Epidermal melanocyte (primary cell): ENCODE measurements around the gene RASGRF1.
"Not testable (repeated sequence)": the region's sequence is repeated elsewhere in the genome, so short reads cannot be mapped to it uniquely, and the experiment has no call there.

ENCODE experiments used
- DNase-seq: peaks from one replicate; pipeline ENCODE4 v3.0.0; 2011; ENCODE audit warnings: low spot score; ENCODE audit not compliant: insufficient read length

The RASGRF1 gene

DNA sequence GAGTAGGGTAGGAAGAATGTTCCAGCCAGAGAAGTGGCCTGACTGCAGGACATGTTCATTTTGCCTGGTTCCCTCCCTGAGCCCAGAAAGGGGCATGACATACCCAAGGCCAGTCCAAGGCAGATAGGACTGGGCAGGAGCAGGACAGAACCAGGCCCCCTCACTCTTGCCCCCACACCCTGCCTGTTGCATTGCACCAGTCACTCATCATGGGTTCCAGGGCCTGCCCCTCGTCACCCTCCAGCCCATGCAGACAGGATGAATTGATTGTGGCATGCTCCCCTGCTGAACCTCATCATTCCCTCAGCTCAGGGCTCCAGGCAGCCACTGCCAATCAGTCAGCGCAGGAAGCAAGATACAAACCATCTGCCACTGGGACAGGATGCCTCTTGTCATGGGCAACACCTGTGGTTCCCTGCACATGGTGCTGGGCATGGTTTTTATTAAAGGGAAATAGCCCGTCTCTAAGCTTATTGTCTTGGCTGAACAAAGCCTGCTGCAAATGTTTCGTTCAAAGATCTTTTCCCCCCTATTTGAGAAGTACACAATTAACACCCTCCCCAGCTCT, 48.9 kb downstream of the RASGRF1 start:
- DNase-seq, result no peak

- DNase-seq, result no peak
These were observed 52.7 kb downstream of the RASGRF1 start for GRCh38 chr15:79037848-79038247.

DNA sequence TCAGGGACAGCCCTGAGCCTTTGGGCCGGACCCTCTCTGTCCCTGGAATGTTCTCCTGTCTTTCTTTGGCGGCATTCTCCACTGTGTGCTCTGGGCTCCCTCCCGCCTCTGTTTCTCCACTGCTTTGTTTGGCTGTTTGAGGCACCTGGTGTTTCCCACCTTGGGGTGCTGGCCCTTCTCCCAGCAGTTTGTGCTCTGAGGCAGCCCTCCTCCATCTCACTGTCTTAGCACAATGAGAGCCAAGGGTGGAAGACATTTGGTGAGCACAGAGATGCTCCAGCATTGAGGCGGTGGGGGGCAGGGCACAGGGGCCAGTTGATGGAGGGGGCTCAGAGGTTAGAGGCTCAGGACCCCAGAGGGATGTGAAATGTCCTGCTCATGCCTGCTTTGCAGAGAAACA, 54.3 kb downstream of the RASGRF1 start:
- no peak for DNase-seq

DNA sequence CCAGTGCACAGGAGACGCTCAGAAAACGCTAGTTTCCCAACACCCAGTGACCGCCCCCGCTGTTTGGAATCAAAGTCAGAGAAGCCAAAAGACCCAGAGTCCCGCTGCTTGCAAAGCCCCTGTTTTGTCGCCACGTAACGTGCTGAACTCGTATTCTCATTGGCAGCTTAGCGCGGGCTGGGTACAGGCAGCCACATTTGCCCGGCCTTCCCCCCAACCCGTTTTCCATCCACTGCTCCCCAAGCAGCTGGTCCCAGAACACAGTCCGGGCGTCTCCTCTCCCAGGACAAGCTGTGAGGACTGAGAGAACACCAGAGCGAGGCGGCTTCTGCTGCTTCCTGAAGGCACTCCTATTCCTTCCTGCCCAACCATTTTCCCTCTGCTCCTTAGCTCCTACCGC, 54.8 kb downstream of the RASGRF1 start:
- DNase-seq, result no peak

DNA sequence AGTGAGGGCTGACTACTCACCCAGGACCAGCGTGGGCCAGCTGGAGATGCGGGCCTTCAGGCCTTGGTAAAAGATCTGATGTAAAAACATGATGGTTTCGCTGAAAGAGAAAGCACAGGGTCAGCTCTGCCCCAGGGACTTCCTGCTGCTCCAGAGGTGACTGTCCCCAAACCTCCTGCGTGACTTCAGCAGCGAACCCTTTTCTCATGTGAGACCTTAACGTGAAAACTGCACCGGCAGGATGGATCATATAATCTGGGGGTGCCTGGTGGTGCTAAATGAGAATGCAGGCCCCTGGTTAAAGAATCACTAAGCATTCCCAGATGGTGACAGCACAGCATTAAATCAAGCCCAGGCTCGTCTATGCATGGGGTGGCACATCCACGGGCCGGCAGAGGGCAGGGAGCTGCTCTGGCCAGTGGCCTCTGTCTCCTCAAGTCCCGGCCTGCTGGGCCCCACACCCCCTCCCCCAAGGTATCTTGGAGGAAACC, 55.4 kb downstream of the RASGRF1 start:
- DNase-seq, result no peak

GRCh38 chr15:79034284-79034683, 56.3 kb downstream of the RASGRF1 start:
- no peak for DNase-seq

DNA sequence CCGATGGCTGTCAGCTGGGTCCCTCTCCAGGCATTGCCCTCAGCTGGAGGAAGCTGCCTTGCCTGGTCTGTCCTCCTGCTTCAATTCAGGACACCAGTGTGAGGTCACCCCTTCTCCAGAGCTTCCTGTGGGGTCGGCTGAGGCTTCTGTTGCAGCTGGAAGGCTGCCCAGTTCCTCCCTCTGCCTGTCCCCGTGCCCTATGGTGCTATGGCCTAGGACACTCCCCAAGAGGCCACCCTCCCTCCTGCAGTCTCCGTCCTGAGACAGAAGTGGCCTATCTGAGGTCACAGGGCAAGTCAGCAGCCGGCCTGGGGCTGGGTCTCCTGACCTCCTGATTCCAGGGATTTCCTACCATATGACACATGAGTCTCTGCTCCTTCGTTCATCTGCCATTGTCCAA, 57.9 kb downstream of the RASGRF1 start:
- no peak for DNase-seq

DNA sequence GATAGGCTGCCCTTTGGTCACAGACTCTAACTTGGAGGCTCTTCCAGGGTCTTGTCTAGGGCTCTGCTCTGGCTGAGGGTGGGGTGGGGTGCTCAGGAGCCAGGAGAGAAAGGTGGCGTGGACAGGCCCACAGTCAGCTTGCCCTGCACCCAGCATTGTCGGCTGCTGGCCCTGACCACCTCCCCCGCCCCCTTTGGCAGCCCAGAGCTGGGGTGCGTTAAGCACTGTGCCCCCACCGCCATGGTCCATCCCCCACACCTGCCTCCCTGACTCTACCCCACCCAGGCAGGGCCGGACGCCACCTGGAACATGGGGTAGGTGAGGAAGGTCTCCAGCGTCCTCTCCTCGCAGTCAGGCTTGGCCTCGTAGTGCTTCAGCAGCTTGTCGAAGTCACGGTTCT, 58.8 kb downstream of the RASGRF1 start:
- DNase-seq, result no peak

- no peak for DNase-seq
These were observed 59.4 kb downstream of the RASGRF1 start for GRCh38 chr15:79031201-79031600.

DNA sequence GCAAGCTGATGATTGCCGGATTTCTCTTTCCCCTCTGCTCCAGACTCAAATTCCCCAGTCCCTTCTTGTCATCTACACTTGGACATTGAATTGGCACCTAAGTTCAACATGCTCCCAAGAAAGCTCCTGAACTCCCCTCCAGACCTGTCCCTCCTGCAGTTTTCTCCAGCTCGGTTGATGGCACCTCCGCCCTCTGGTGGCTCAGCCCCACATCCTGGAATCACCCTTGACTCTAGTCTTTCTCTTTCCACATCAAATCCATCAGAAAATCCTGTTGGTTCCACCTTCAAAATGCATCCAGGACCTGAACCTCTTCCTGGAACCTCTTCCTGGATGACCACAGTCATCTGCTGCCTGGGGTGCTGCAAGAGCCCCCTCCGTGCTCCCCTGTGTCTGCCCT, 60.1 kb downstream of the RASGRF1 start:
- DNase-seq, result no peak

GRCh38 chr15:79028411-79028964, 62.1 kb downstream of the RASGRF1 start:
- no peak for DNase-seq

DNA sequence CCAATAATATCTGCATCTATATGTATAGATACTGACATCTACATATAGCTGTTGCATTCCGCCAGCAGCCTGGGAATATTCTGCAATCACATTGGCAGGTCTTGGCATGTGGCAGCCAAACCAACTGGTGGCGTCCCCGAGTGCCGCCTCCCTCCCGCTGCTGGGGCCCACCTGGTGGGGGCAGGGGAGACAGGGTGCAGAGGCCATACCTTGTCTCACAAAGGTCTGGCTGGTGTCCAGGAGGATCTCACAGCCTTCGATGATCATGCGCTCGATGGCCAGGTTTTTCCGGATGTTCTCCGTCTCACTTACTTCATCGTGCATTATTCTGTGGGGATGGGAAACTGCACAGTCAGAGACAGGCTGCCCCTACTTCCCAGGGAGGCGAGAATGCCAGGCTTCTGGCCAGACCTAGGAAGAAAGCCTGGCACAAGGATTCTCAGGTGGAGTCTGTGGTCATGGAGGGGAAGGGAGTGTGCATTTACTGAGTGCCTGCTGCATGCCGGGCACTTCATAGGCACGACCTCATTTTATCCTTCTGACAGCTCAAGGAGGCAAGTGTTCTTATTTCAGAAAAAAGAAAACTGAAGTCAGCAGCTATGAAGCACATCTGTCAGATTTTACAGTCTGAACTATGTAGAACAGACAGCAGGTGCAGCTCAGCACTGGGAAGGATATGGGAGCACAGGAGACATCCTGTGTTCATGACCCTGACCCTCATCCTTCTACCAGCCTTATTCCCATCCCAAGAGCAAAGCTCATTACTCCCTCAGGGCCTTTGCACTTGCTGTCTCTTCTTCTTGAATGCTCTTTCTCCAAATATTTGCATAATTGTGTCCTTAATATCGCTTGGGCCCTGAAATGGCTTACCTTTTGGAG, 62.8 kb downstream of the RASGRF1 start:
- DNase-seq, result no peak

DNA sequence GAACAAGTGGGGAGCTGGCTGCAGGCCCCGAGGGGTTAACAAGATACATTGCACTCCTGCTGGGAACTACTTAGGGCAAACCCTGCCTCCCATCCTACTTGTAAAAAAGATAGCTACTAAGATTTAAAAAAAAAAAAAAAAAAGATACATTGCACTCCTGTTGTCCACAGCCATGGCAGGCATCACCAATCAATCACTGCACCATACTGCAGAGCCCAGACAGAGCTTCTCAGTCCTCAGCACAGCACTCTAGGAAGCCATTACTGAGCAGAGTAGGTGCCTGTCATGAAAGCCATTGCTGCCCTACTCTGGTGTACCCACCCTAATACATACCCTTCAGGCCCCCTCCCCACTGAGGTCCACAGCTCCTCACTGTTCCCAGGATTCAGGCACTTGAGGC, 64.8 kb downstream of the RASGRF1 start:
- no peak for DNase-seq

GRCh38 chr15:79025201-79025600, 65.4 kb downstream of the RASGRF1 start:
- DNase-seq, result no peak

DNA sequence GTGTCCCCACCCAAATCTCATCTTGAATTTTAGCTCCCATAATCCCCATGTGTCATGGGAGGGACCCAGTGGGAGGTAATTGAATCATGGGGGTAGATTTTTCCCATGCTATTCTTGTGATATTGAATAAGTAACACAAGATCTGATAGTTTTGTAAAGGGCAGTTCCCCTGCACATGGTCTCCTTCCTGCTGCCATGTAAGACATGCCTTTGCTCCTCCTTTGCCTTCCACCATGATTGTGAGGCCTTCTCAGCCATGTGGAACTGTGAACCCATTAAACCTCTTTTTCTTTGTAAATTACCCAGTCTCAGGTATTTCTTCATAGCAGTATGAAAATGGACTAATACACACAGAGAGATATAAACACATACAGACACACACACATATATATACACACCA, 66.1 kb downstream of the RASGRF1 start:
- not testable (repeated sequence) for DNase-seq

DNA sequence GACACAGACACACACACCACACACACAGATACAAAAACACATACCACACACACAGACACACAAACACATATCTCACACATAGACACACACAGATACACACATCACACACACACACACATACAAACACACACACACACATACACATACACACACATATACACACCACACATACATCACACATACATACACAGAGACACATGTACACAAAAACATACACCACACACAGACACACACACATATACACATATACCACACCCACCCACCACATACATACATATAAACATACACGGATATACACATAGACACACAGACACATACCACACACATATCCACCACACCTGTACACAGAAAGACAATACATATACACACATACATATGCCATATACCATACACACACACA, 66.7 kb downstream of the RASGRF1 start:
- DNase-seq, result no peak

GRCh38 chr15:79023546-79023890, 67.1 kb downstream of the RASGRF1 start:
- DNase-seq, result no peak

- DNase-seq, result no peak
These were observed 71.6 kb downstream of the RASGRF1 start for GRCh38 chr15:79018960-79019359.

GRCh38 chr15:79017953-79018352, 72.6 kb downstream of the RASGRF1 start:
- no peak for DNase-seq

DNA sequence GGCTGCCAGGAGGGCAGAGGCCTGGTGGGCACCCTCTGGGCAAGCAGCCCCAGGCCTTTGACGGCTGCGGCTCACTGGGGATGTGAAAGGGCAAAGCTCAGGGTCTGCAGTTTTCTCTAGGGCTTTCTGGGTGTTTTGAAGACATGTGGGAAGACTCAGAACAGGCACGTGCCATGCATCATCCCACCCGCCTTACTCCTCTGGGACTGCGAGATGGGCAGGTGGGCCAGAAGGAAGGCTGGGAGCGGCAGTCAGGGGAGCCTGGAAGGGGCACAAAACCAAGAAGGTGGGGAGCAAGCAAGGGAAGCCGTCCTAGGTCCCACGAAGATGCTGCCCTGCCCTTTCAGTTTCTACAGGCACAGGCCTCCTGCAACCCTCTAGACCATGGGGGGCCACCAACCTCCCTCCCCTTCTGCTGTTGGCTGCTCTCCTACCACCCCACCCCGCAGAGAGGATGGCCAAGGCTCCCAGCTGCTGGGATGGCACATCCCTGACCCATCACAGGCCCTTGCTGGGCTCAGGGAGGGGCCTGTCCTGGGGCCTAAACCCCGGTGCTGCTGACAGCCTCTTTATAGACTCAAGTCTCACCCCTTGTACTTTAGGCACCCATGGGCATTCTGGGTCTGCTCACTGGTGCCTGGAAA, 73.9 kb downstream of the RASGRF1 start:
- DNase-seq, result no peak

- no peak for DNase-seq
These were observed 75.2 kb downstream of the RASGRF1 start for GRCh38 chr15:79015416-79015815.

- no peak for DNase-seq
These were observed 80.3 kb downstream of the RASGRF1 start for GRCh38 chr15:79010278-79010677.
